ENCODE results near the gene MDK. TPM values are rescaled to one million over a fixed set of nuclear protein-coding genes. Genes with fewer than 3 reads are reported as not detected.
"Not testable (repeated sequence)": the region's sequence is repeated elsewhere in the genome, so short reads cannot be mapped to it uniquely, and the experiment has no call there.

MDK gene
- total RNA-seq, 1 experiment from 2014 or later = 0.49 TPM

GRCh38 chr11:46372086-46372485, 9.4 kb upstream of the MDK start:
- no TSS peak for BruUV-seq (replicated peaks)
- Mint-ChIP-seq H3K27me3 (ENCODE audit: insufficient read depth, unreplicated experiment) (no peaks in the 10 kb centered on the region), H3K4me1 (ENCODE audit: insufficient read depth, unreplicated experiment) (no peaks in the 10 kb centered on the region), H3K9me3 (ENCODE audit: unreplicated experiment) (no peaks in the 10 kb centered on the region), H3K36me3 (ENCODE audit: insufficient read depth, unreplicated experiment) (peaks cover 26% of the 10 kb centered on the region), H3K27ac (ENCODE audit: low read depth, unreplicated experiment) (no peak overlapping the region), H3K4me3 (ENCODE audit: unreplicated experiment) (no peak overlapping the region)
- intact Hi-C loops (cut with micrococcal nuclease) = no loop called here
- DNase-seq (ENCODE audit: unreplicated experiment) = no peak
- ChIA-PET CTCF (interaction anchor here (0.6 to 1.6 kb wide), 4 partner anchors 9 to 59 kb away, joined by 3 to 6 read pairs (median 3); no protein-coding TSS in a partner anchor), POLR2A (interaction anchor here (0.5 kb wide), 1 partner anchor 11 kb away, joined by 3 read pairs; no protein-coding TSS in a partner anchor)
- TF ChIP-seq CTCF (IDR thresholded peaks at IDR 0.05; ENCODE audit: unreplicated experiment) = no peak

- ChIA-PET CTCF (interaction anchor here (0.6 to 1.6 kb wide), 4 partner anchors 8 to 59 kb away, joined by 3 read pairs; no protein-coding TSS in a partner anchor), POLR2A (interaction anchor here (0.5 kb wide), 1 partner anchor 11 kb away, joined by 3 read pairs; no protein-coding TSS in a partner anchor)
- DNase-seq (ENCODE audit: unreplicated experiment); H3K27ac Mint-ChIP-seq (ENCODE audit: low read depth, unreplicated experiment); H3K4me1 Mint-ChIP-seq (ENCODE audit: insufficient read depth, unreplicated experiment); H3K27me3 Mint-ChIP-seq (ENCODE audit: insufficient read depth, unreplicated experiment); intact Hi-C loops (cut with micrococcal nuclease); H3K9me3 Mint-ChIP-seq (ENCODE audit: unreplicated experiment); BruUV-seq (replicated peaks); H3K4me3 Mint-ChIP-seq (ENCODE audit: unreplicated experiment): not testable (repeated sequence)
- H3K36me3 Mint-ChIP-seq (ENCODE audit: insufficient read depth, unreplicated experiment) = peaks cover 29% of the 10 kb centered on the region
Observed at GRCh38 chr11:46372501-46372900, 9.0 kb upstream of the MDK start.

- Mint-ChIP-seq H3K4me3 (ENCODE audit: unreplicated experiment) (no peak overlapping the region), H3K27me3 (ENCODE audit: insufficient read depth, unreplicated experiment) (no peaks in the 10 kb centered on the region), H3K27ac (ENCODE audit: low read depth, unreplicated experiment) (no peak overlapping the region), H3K36me3 (ENCODE audit: insufficient read depth, unreplicated experiment) (peaks cover 27% of the 10 kb centered on the region), H3K9me3 (ENCODE audit: unreplicated experiment) (no peaks in the 10 kb centered on the region), H3K4me1 (ENCODE audit: insufficient read depth, unreplicated experiment) (no peaks in the 10 kb centered on the region)
- CTCF ChIA-PET = no interaction called here
- POLR2A ChIA-PET = no interaction called here
- BruUV-seq (replicated peaks) = no TSS peak
- no peak for TF ChIP-seq CTCF (IDR thresholded peaks at IDR 0.05; ENCODE audit: unreplicated experiment)
- intact Hi-C loops (cut with micrococcal nuclease) = no loop called here
- no peak for DNase-seq (ENCODE audit: unreplicated experiment)
Observed at GRCh38 chr11:46373787-46374740, 7.4 kb upstream of the MDK start.

- POLR2A ChIA-PET = no interaction called here
- H3K9me3 Mint-ChIP-seq (ENCODE audit: unreplicated experiment) = no peaks in the 10 kb centered on the region
- TF ChIP-seq CTCF (IDR thresholded peaks at IDR 0.05; ENCODE audit: unreplicated experiment) = no peak
- intact Hi-C loops (cut with micrococcal nuclease) = no loop called here
- CTCF ChIA-PET = no interaction called here
- no peaks in the 10 kb centered on the region for H3K27me3 Mint-ChIP-seq (ENCODE audit: insufficient read depth, unreplicated experiment)
- no peak overlapping the region for H3K4me3 Mint-ChIP-seq (ENCODE audit: unreplicated experiment)
- no TSS peak for BruUV-seq (replicated peaks)
- H3K4me1 Mint-ChIP-seq (ENCODE audit: insufficient read depth, unreplicated experiment) = no peaks in the 10 kb centered on the region
- H3K27ac Mint-ChIP-seq (ENCODE audit: low read depth, unreplicated experiment) = no peak overlapping the region
- no peak for DNase-seq (ENCODE audit: unreplicated experiment)
- peaks cover 27% of the 10 kb centered on the region for H3K36me3 Mint-ChIP-seq (ENCODE audit: insufficient read depth, unreplicated experiment)
Observed at GRCh38 chr11:46374815-46375214, 6.7 kb upstream of the MDK start.
